HG03457 (cell line): ENCODE measurements around the gene ACOX1.

ENCODE experiments used
- ATAC-seq: cut with Tn5 transposase; IDR thresholded peaks from one replicate; pipeline ENCODE4 v1.9.1; 2021; ENCODE audit warnings: moderate number of reproducible peaks; ENCODE audit not compliant: unreplicated experiment

Gene ACOX1

DNA sequence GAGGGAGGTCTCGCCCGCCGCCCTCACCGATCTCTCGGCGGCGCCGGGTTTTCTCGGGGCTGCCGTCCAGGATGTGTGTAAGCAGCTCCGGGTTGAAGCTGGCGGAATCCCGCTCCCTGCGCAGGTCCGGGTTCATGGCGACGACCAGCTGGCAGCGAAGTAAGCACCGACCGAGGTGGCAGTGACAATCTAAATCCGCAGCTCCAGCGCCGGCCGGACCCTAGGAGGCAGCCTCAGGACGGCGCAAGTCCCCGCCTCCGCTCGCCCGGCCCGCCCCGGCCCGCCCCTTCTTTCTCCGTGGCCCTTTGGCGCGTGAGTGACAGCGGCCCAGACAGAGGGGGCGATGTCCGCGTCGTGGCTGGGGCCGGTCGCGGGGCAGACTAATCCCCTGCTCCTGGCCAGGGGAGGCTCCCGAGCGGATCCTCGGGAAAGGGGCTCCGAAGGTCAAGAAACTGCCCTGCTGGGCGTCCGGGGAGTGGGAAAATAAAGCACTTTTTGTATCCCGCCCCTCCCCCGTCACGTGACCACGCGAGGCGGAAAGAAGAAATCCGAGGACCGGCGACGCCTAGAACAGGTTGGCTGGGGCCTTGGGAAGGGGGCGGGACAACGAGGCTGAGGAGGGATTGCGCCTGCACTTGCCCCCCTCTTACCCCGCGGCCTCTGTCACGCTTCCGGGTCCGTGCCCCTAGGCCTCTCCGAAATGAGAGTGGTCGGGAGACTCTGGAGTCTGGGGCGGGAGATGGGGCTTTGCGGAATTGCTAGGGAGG lies at the start of gene ACOX1, which contains the start of gene TEN1:
Gene ACOX1, minus strand, starts transcription at position 229 of the 767 bp plus-strand sequence. Its CDS starts 93 bp downstream, at position 136.
Gene TEN1, plus strand, starts transcription at position 303 of the 767 bp plus-strand sequence. CDS start 6,953 bp downstream, outside the sequence.
- peak; percentile 73 for ATAC-seq

DNA sequence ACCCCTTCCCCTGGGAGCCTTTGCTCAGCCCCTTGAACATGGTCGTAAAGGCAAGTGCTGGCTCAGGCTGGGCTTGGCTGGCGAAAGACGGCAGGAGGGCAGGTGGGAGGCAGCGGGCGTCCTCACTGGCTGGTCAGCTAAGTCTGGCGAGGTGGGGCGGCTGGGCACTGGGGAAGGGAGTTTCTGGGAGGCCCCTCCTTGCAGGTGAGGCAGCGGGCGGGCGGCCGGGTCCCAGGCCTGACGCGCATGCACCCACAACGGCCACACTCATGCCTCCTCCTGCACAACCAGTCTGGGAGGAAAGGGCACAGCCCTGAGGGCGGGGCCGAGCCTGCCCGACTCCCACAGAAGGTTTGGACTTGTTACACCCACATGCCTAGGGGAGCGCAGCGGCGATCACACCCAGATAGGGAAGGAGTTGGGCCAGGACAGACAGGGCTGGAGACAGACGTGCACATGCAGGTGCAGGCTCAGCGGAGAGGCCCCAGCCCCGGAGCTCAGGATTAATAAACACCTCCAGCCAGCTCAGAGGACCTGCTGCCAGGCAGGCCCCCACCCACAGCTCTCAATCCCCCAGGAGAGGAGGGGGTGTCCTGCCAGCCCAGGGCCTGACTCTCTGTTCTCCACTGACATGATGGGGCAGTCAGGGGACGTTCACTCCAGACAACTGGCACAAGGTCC lies 48.3 kb upstream of the ACOX1 start, which contains the start of gene EVPL:
Gene EVPL, minus strand, starts transcription at position 148 of the 681 bp plus-strand sequence. Its CDS starts 108 bp downstream, at position 40.
- no peak for ATAC-seq

DNA sequence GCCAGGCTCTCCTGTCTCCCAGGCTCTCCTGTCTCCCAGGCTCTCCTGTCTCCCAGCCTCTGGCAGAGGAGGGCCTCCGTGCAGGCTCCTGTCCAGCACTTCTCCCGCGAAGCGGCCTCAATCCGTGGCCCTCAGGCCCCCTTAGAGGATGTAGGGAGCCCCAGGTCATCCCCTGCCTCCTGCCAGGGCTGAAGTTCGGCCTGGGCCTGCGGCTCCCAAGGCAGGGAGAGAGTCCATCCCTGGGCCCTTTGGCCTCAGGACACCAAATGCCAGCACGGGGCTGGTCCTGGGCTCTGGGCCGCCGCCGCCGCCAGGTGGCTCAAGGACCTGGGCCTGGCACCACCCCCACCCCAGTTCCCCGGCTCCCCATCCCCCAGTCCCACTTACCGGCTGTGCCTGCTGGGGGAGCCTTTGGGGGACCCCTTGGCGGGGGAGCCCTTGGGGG lies 47.8 kb upstream of the ACOX1 start:
- ATAC-seq = no peak

- no peak for ATAC-seq
Observed at GRCh38 chr17:76025294-76025693, 46.3 kb upstream of the ACOX1 start.

GRCh38 chr17:76024353-76024752 lies 45.4 kb upstream of the ACOX1 start:
- no peak for ATAC-seq

GRCh38 chr17:76023900-76024237 lies 44.9 kb upstream of the ACOX1 start:
- no peak for ATAC-seq

DNA sequence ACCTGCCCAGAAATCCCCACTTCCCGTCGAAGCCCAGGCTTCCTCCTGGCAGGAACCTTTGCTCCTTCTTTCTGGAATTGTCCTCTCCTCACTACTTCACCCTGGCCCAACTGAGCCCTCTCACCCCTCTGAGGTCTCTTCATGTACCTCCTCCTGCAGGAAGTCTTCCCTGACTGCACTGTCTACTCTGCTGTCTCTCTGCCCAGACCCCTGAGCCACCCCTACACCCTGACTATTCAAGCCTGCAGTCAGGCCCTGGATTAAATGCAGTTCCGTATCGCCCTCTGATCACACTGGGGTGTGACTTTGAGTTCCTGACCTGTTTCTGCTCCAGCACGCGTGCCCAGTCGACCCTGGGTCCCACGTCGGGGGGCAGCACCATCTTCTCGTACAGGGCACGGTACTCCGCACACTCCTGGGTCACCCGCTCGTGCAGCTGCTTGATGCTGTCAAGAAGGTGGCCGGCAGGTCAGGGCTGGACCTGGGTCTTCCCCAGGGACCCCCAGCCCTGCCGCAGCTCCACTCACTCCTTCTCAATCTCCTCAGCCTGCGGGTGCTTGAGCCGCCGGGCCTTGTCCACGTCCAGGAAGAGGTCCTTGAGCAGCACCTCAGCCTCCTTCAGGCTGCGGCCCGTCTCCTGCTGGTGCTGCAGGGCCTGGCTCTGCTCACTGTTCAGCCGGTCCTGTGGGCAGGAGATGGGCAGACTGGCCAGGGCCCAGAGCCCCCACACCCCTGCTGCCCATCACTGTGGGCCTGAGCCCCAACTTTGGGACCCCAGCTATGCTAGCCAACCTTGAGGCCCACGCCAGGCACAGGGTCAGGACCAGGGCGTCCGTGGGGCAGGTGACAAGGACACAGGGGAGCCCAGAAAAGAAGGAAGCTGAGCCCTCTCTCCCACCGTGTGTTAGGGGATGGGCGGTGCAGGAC lies 44.3 kb upstream of the ACOX1 start:
- no peak for ATAC-seq

- no peak for ATAC-seq
Observed at GRCh38 chr17:76022285-76022684, 43.3 kb upstream of the ACOX1 start.

GRCh38 chr17:76019833-76020467 lies 41.0 kb upstream of the ACOX1 start:
- ATAC-seq = no peak

DNA sequence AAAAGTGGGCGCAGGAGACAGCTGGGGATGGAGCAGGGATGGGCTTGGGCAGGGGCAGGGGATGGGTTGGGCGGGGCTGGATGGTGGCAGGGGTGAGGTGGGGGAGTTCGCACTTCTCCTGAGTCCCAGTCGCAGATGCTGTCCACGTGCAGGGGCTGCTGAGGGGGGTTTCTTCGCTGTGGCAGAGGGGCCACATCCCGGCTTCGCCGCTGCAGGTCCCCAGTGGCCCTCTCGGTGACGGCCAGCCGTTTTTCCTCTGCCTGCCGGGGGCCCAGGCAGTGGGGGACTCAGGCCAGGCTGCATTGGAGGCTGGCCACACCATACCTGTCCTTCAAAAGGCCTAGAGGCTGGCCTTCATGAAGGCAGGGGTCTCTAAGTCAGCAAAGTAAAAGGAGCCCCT lies 39.8 kb upstream of the ACOX1 start:
- ATAC-seq = no peak

DNA sequence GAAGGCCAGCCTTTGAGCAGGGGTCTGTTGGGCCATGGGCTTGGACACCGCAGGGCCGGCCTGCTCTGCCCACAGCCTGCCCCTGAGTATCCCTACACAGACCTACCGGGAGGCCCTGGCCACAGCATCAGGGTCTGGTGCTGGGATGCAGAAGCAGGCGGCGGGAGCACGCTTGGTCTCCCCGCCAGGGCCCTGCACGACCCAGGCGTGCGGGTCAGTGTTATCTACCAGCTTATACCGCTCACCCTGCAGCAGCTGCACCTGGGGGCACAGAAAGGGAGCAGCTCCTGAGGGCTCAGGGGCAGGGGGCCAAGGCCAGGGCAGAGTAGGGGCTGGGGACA lies 39.3 kb upstream of the ACOX1 start:
- ATAC-seq = no peak

GRCh38 chr17:76017481-76018339 lies 38.7 kb upstream of the ACOX1 start:
- ATAC-seq = no peak

- ATAC-seq = no peak
Observed at GRCh38 chr17:76014925-76015261, 35.9 kb upstream of the ACOX1 start.

DNA sequence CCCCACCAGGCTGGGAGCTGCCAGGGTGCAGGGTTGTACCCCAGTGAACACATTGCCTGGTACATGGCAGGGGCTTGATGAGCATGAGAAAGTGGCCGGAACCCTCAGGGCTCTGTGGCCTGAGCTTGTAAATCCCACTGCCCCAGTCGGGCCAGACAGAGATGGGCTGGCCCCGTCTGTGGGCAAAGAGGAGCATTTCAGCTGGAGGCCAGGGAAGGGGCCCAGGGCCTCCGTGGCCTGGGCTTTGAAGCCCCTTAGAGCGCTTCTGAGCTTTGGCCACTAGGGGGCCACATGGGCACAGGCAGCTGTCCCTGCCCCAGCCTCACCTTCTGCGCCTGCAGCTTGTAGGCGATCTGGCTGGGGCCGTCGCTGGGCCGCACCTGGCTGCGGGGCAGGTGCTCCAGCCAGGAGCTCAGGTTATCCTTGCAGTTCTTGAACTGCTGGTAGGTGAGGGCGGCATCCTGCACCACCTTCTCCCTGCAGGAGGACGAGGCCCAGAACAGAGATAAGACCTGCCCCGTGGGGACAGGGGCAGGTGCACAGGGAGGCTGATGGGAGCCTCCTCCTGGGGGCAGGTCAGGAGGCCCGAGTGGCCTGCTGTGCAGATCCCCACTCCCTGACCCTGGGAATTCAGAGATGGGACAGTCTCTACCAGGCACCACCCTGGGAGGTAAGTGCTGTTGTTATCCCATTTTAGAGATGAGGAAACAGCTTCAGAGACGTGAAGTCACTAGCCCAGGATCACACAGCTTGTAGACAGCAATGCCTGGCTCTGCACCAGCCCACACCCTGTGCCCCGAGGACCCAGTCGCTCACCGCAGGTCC lies 35.3 kb upstream of the ACOX1 start:
- no peak for ATAC-seq

GRCh38 chr17:76013377-76013932 lies 34.5 kb upstream of the ACOX1 start:
- ATAC-seq = no peak

GRCh38 chr17:76011951-76012350 lies 33.0 kb upstream of the ACOX1 start:
- ATAC-seq = no peak

- ATAC-seq = no peak
Observed at GRCh38 chr17:76009969-76010661, 31.1 kb upstream of the ACOX1 start.

DNA sequence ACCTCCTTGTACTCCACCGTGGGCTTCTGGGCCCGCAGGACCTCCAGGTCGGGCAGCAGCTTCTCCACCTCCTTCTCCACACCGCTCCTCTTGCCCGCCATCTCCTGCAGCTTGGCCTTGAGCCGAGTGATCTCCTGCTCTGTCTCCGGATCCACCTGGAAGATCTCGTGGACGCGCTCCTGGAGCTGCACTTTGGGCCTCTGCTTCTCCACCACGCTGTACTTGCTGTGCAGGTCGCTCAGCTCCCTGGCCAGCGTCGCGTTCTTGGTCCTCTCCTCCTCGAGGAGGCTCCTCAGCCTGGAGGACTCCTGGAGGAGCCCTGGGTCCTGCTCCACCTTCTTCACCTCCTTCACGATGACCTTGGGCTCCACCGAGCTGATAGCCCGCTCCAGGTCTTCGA lies 30.5 kb upstream of the ACOX1 start:
- ATAC-seq = no peak
